HG02678 (cell line): Measurements from ENCODE around the gene SHH.
A peak's percentile ranks its signal among the peaks of the same experiment; 100 is the strongest.
"Not testable (repeated sequence)": the region's sequence is repeated elsewhere in the genome, so short reads cannot be mapped to it uniquely, and the experiment has no call there.

Experiments used
- ATAC-seq: cut with Tn5 transposase; IDR thresholded peaks from one replicate; pipeline ENCODE4 v1.9.1; 2021; ENCODE audit warnings: mild to moderate bottlenecking, moderate library complexity; ENCODE audit not compliant: unreplicated experiment

SHH gene

DNA sequence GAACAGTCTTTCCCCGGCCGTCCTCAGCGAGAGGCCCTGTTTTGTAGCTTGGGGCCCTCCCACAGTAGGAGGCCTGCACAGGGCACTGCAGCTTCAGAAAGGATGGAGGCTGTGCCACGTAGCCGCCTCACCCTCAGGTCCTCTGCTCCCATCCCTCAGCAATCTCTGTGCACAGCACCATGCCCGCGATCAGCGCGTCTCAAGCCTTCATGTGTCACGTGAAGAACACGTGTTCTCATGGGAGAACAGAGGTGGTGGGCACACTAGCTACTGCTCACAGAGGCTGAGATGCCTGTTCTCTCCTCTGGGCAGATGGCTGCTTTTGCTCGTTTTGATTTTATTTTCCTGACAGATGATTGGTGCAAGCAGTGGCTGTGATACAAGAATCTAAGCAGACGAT is 8.5 kb upstream of the SHH start:
- no peak for ATAC-seq

DNA sequence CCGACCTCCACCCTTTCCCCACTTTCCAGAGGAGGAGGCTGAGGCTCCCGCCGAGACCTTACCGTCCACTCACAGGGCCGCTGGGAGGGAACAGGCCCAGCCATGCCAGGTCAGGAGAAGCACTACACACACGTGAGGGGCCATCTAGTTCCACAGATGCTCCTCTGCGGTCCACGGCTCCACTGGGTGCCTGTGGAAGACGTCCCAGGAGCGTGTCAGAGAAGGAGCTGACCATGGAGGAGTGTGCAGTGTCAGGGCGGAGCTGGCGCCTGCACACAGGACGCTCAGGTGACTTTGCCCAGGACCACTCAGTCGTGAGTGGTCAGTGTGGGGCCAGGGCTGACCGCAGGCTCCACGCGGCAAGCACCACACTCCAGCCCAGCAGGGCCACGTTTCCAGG is 8.0 kb upstream of the SHH start:
- ATAC-seq: no peak

DNA sequence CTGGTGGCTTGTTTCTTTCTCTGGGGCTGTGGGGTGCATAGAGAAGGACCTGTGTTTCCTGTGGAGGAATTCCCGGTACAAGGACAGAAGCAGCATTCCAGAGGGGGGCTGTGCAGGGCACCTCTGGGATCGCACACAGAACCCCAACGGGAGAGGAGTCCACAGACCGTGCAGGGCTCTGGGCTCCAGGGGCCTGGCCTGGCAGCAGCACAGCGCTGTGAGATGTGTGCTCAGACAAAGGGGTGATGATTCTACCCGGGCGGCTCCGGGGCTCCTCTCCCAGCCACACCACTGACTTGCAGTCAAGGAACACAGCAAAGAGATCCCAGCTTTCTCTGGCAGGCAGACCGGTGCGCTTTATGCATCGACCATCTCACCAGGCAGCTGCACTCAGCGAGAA is 6.9 kb upstream of the SHH start:
- ATAC-seq: no peak

DNA sequence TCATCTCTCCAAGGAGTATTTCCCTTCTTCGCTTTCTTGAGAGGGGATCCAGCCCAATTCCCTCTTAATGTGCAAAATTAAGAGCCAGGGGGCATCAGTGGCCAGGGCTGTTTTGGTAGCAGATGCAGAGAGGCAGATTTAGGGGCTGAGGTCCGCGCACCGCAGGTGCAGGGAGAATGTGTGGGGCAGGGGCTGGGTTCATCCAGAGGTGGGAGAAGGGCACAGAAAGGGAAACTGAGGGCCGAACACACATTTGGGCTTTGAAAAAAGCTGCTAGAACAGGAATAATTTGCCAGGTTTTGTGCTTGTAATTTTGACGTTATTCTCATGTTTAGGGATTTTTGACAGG is 6.5 kb upstream of the SHH start:
- no peak for ATAC-seq

DNA sequence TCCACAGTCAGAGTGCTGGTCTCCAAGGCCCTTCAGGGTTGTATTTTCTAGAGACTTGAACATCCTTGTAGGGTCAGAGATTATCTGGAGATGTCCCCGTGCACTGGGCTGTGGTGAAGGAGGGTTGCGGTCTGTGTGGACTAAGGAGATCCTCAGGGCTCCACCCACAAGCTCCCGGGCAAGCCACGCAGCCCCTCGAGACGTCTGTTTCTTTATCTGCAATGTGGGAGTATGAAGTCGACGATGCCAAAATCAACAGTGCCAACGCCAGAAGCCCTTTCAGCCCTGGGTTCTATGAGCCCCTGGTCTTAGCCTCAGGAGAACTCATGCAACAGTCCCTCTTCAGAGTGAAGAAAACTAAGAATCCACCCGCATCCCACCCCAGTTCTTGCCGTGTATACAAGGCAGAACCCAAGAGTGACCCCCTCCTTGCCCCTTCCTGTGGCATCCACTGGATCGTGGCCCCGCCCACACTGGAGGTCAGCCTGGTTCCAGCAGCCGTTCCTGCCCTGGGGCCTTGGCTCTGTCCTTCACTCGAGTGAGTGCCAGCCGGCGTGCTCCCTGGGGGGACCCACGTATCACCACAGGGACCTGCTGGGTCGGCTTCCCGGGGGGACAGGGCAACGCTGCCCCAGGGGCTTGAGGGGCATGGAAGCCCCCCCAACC is 6.0 kb upstream of the SHH start:
- ATAC-seq: no peak

DNA sequence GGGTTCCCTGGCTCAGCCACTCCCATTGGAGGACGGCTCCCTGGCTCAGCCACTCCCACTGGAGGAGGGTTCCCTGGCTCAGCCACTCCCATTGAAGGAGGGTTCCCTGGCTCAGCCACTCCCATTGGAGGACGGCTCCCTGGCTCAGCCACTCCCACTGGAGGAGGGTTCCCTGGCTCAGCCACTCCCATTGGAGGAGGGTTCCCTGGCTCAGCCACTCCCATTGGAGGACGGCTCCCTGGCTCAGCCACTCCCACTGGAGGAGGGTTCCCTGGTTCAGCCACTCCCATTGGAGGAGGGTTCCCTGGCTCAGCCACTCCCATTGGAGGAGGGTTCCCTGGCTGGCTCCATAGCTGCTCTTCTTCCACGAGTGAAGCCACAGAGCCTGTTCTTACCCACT is 5.3 kb upstream of the SHH start:
- not testable (repeated sequence) for ATAC-seq

DNA sequence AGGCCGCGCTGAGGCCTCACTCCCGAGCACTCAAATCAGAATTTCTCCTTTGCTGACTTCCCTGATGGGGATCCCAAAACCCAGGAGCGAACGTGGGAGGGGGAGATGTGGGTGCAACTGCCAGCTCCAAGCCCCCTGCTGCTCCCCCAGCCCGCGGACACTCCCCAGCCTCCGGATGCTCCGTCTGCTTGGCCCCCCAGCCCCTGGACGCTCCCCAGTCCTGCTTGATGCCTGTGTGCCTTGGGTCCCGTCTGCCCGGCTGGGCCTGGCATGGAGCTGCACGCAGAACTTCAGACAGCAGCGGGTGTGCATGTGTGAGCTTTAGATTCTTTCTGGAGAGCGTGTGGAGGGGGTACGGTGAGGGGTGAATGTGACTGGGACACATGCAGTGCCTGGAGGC is 4.7 kb upstream of the SHH start:
- ATAC-seq: no peak

DNA sequence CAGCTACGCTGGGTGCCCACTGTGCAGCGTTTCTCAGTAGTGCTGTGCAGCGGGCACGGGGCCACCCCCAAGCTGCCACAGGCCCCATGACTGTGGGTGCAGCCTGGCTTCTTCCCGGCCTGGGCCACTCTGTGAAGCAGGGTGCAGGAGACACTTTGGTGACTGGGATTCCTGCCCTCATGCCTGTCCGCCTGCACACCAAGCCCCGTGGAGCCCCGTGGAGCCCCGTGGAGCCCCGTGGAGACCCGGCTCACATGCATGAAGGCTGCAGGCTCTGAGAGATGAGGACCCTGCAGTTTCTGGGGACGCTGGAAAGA is 3.9 kb upstream of the SHH start:
- ATAC-seq: no peak

DNA sequence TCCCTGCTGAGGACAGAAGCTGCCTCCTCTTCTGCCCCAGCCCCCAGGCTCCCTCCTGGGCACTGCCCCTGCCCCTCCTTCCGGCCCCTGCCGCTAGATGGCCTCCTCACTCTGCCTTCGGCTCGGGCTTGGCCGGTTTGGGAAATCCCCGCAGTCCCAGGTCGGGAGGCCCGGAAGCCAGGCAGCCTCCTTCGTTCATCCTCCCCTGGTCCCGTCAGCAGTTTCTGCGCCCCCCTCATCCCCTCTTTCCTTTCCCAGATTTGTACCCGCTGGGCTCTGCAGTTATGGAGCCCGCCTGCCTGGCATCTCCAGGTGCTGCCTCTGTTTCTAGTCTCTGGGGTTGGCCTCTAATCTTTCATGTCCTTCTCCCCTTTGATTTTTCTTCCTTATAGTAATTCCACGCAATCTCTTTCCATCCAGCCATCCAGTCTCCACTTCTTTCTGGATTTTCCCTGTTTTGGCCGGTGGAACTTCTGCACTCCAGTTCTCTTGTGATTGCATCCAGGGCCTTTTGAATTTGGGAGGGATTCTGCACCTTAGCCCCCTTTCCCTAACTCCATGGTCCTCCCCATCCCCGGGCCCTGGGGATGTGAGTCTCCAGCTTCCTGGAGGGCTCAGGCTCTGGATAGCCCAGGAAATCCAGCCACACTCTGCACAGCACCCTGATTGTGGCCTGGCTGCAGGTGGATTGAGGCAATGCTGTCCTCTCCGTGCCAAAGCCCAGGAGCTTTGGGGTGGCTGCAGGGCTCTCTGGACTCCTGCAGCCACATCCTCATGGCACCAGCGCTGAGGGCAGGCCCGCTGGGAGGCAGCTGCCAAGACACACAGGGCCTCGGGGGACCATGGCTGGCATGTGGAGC is 3.3 kb upstream of the SHH start:
- peak; percentile 86 for ATAC-seq

DNA sequence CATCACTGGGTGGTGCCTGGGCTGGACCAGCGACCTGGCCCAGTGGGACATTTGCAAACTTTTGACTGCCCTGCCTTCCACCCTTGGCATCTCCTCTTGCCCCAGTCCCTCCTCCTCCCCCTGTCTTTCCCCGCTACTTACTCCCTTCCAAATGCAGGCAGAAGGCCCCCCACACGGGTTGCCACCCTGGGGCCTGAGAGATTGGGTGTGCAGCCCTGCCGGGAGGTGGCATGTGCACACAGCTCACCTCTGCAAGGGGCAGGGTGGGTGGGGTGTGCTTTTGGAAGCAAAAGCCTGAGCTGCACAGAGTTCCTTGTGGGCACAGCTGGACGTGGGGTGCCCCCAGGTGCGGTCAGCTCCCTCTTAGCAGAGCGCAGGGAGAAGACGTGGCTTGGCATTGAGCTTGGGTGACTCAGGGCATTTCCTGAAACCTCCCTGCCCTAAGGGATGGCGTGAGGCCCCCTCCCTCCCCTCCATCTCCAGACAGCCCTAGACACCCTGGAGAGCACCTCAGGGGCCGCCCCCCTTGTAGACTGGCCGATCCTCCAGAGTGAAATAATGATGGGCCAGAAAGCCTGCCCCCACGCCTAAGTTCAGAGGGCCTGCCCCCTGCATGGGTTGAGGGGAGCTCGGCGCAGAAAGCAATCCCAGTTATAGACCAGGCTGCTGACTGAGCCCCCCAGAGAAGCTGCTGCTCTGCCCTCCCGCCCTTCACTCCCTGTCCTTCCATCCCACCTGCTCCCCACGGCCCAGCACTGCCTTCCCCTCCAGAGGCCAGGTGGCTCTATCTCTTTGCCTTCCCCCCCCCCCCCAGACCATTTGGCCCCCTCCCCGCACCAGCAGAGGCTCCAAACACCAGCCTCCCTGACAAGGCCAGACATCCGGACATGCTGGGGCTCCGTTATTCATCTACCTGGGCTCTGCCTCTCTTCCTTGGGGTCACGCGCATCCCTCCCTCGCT is 2.3 kb upstream of the SHH start:
- no peak for ATAC-seq

DNA sequence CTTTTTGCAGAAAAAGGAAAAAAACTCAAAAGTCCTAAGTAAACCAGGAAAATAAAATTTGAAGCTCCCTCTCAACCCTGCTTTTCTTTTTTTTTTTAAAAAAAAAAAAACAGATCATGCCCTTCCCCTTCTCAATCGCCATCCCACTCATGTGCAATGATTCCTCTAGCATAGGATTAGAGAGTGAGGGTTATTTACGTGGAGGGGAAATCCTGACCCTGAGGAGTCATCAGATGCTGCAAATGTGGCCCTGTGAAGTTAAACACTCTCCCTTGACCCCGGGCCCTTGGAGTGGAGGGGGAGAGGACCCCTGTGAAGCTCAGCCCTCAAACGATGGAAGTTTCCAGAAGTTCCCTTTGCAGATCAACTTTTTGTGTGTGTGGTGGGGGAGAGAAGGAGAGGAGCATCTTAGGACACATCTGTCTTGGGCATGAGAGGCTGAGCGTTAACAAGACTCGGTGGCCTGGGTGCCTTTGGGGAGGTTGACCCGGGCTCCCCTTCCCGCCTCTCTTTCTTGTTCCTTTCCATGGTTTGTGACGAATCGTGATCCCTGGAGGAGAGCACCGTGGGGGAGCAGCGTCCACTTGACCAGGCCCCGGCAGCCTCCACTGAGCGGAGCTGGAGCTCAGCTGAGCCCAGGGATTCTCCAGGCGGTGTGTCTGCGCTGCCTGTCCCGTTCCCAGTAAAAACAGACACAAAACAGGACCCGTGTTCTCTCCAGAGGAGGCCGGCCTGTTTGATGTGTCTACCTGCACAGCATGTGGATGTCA is 1.5 kb upstream of the SHH start:
- no peak for ATAC-seq

DNA sequence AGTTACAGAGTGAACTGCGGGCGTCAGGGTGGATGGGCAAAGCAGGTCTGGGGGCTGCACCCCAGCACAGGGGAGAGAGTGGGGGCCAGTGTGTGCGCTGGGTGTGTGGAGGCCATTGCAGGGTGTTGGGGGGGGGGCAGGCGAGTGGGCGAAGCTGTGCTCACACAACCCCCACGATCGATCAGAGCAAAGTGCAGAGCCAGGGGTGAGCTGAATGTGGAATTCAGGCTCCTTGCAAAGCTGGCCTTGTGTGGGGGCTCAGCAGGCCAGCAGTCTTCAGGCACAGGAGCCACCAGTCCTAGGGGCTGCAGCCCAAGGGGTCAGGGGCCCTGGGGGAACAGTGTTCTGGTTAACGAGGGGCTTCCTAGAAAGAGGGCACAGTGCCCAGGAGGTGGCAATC is 862 bp upstream of the SHH start:
- ATAC-seq: no peak

DNA sequence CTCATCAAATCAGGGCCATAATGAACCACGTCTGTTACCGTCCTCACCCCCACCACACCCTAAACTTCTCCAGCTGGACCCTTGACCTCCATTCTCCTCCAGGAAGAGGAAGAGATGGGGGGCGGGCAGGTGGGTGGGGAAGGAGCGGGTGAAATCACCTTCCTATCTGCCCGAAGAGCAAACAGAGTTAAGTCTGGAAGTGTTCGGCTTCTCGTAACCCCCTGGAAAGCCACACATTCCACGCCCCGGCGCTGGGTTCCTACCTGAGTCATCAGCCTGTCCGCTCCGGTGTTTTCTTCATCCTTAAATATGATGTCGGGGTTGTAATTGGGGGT is 736 bp downstream of the SHH start:
- no peak for ATAC-seq

DNA sequence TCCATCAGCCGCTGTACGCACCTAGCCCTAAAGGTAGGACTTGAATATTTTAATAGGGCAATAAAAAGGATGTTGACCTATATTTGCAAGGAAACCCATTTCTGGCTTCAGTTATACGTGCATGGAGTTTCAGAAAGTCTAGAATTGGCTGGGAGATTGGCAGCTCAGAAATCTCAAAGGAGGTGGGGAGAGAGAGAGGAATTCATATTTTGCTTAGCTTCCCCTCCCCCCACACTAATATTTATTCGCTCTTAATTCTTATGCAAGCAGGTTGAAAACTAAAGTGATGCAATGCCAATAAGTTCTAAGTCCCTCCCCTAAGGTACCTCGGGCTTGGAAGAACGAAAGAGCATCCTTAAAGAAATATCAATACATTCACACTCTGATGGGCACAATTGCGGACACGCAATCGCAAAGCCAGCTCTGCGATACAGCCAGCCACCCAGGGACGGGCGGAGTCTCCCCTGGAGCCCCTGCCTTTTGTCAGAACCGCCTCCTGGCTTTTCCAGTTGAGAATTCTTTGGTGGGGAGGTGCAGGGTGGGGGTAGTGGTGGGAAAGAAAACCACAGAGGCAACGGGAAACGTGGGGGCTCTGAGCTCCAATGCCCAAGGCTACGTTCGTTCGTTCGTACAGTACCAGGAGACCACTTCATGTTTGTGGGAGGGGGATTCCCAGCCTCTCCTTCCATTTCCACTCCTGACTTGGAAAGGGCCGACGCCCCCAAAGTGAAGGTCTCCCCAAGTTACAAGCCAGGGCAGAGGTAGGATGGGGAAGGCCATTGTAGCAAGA is 1.3 kb downstream of the SHH start:
- ATAC-seq: no peak

DNA sequence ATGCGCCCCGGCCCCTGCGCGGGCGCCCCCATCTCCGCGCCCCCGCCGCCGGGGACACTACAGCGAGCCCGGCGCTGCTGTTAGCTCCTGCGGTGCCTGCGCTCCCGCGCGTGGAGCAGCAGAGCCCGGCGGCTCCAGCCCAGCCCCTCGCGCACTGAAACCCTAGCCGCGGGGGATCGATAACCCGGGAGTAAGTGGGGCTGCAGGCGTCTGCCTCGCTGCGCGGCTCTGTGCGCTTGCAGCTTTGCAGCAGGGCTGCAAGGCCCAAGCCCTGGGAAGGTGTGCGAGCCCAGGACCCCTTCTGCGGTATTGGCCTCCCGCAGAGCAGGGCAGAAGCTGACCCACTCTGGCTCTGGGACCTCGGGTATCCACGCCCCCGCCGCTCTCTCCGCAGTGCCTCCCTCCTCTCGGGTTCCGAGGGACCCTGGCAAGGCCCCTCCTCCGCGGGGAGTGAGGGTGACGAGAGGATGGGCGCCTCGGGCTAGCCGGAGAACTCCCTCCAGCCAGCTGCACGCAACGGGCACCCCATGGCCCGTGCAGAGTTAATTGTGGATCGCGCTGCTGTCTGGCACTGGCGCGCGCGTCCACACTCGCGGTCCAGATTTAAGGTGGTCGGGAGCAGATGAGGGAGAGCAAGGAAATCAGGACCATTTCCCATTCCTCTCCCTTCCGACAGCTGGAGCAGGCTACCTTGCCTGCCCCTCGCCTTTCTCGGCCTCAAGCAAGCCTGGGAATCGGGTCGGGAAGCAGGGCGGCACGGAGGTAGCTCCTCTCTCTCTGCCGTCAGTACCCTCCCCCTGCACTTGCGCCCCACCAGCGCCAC is 2.1 kb downstream of the SHH start:
- no peak for ATAC-seq

DNA sequence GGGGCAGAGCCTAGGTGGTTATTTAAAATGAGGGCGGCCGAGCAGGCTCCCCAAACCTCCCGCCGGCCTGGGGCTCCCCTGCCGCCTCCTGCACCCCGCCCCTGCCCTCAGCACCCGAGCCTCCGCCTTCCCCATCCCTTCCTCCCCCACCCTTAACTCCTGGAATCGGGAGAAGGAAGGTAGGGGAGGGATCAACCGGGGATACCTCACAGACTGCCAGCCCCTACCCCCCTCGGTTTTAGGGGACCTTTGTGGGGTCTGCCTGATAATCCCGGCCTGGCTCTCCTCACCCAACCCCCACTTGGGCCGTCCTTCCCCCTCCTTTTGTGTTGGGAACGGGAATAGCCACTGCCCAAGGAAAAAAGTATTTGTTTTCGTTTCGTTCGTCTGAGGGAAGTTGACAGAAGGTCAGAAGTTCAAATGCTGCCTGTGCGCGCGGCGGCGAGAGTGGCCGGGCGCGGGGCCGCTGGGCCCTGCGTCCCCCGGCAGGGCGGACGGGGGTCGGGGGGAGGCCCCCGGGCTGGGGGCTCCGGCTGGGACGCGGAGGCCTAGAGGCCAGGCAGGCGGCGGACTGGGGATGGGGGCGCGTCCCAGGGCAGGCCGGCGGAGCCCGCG is 2.8 kb downstream of the SHH start:
- ATAC-seq: no peak

DNA sequence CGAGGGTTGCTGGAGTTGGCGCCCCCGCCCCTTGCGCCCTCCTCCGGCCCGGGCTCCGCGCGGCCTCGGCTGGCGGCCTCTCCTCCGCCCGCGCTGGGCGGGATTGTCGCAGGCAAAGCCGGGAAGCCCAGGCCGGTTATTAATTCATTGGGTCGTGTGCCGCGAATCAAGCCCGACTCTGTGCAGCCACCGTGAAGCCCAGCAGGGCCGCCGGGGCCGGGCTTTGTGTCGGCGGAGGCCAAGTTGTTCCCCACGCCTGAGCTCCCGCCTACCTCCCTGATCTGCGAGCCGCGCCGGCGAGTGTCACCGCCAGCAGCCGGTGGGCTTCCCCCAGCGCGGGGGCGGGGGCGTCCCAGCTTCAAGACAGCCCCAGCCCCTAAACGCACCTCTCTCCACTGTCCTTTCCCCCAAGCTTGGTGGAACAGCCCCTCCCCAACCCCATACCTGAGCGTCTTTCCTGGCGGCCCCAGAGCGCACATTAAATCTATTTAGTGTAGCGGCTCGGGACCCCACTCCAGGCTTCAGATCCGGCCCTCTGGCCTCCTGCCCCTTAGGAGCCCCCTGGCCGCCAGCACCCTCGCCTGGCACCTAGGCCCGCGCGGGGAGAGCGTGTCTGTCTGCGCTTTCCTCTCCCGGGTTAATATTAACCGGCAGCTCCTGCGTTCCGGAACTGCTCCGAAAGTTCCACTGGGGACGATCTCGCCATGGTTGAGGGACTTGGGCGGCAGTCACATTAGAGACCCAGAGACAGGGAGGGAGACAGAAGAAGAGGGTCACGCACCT is 3.5 kb downstream of the SHH start:
- peak; percentile 33 for ATAC-seq
